ENCODE results near the gene STAM2. TPM values are rescaled to one million over a fixed set of nuclear protein-coding genes. Genes with fewer than 3 reads are reported as not detected.

The STAM2 gene
- total and polyA plus RNA-seq, 2 of the 13 experiments (the other 11 are each of a cell fraction or from before 2014, with no cell fraction given) = 14.7 to 24.1 TPM

GRCh38 chr2:152154462-152154861, 21.1 kb downstream of the STAM2 start (continued):
- TF ChIP-seq ZNF407 (CRISPR knock-in tag; IDR thresholded peaks at IDR 0.05; ENCODE audit: not compliant biosample characterization) (no peak), ZSCAN25 (CRISPR knock-in tag; IDR thresholded peaks at IDR 0.05) (no peak), ZNF513 (CRISPR knock-in tag; conservative IDR thresholded peaks at IDR 0.05) (no peak)
